ENCODE data around the gene IL12RB1.
A peak's percentile ranks its signal among the peaks of the same experiment; 100 is the strongest.
"Not testable (repeated sequence)": the region's sequence is repeated elsewhere in the genome, so short reads cannot be mapped to it uniquely, and the experiment has no call there.

The IL12RB1 gene

GRCh38 chr19:18110609-18111232, 24.0 kb upstream of the IL12RB1 start:
- DNase-seq = no peak

GRCh38 chr19:18109733-18110608, 23.2 kb upstream of the IL12RB1 start:
- peak; percentile 8 for DNase-seq

DNA sequence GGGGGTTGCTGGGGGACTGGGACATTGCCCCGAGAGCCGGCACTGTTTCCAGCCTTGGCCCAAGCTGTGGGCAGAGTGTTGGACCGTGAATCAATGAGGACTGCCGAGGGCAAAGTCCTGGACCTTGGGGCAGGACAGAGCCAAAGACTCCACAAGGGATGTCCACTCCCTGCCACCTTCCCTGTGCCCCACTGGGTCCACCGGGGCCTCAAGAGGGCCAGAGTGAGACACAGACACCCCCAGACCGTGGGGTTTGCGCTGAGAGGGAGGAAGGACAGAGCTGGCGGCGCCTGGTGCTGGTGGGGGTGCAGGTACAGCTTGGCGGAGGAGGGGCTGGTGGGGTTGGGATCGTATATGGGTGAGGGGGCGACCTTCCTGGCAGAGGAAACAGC, 22.6 kb upstream of the IL12RB1 start:
- DNase-seq = no peak

- DNase-seq = no peak
These were observed 22.2 kb upstream of the IL12RB1 start for GRCh38 chr19:18108897-18109296.

- DNase-seq = no peak
These were observed 20.5 kb upstream of the IL12RB1 start for GRCh38 chr19:18107235-18107634.

DNA sequence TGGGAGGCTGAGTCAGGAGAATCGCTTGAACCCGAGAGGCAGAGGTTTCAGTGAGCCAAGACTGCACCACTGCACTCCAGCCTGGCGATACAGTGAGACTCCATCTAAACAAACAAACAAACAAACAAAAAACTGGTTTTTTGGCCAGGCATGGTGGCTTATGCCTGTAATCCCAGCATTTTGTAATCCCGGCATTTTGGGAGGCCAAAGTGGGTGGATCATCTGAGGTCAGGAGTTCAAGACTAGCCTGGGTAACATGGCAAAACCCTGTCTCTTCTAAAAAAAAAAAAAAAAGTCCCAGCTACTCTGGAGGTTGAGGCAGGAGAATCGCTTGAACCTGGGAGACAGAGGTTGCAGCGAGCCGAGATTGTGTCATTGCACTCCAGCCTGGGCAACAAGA, 18.5 kb upstream of the IL12RB1 start:
- DNase-seq = not testable (repeated sequence)

GRCh38 chr19:18104793-18105131, 18.0 kb upstream of the IL12RB1 start:
- no peak for DNase-seq

DNA sequence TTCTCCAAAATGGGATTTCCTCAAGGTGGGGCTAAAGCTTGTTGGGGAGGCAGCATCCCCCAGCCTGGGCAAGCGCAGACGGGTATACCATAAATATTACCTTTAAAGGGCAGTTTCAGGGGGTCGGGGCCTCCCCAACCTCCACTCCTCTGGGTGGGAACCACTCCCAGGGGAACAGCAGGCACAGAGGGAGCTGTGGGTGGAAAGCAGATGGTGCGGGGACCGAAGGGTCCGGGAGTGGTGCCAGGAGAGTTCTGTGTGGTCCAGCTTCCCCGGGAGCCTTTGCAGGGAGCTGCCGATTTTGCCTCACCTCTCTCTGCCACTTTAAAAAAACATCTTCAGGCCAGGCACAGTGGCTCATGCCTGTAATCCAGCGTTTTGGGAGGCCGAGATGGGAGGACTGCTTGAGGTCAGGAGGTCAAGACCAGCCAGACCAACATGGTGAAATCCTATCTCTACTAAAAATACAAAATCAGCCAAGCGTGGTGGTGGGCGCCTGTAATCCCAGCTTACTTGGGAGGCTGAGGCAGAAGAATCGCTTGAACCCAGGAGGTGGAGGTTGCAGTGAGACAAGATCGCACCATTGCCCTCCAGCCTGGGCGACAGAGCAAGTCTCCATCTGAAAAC, 16.3 kb upstream of the IL12RB1 start:
- no peak for DNase-seq

- DNase-seq = no peak
These were observed 14.5 kb upstream of the IL12RB1 start for GRCh38 chr19:18101268-18101667.

GRCh38 chr19:18100710-18101109, 14.0 kb upstream of the IL12RB1 start:
- no peak for DNase-seq

DNA sequence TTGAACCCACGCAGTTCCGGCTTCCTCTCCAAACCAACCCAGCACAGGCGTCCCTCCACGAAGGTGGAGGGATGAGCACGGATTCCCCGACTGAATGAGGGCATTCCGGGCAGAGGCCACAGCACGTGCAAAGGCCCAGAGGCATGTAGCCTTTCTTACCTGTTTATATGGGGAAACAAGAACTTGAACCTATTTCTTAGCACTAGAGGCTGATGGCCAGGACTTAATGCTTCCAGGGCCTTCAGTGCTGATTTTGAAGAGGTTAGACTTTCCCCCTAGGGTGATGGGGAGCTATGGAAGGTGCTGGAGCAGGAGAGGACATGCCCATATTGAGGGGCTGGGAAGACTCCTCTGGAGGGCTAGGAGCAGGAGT, 12.9 kb upstream of the IL12RB1 start:
- no peak for DNase-seq

DNA sequence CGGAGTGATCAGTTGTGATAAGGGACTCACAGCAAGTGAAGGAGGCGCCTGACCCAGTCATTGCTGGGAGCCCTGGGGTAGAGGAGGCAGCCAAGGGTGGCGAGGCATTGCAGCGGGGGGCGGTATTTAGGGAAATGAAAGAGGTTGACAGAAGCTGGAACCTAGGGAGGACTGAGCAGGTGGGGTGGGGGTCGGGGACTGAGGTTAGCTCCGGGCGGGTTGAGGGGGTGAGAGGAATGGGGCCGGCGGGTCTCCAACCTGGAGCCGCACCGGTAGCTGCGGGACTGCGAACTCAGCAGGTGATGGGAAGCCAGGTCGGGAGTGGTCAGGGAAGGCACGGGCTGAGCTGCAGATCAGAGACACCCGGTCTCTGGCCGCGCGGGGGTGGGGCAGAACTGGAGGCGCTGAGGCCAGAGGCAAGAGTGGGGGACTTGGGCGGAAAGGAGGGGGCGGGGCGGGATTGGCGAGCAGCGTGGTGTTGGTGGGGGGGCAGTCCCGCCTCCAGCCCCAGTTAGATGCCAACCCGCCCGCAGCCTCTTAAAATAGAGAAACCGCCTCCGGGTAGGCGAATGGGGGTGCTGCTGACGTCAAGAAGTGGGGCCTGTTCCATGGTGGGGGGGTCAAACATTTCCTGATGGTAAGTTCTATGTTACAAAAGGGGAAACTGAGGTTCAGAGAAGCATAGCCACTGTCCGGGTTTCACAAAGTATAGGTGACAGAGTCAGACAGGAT, 12.3 kb upstream of the IL12RB1 start:
- no peak for DNase-seq

GRCh38 chr19:18097993-18098890, 11.5 kb upstream of the IL12RB1 start:
- no peak for DNase-seq

- peak; percentile 13 for DNase-seq
These were observed 10.7 kb upstream of the IL12RB1 start, which contains the start of gene MAST3 for GRCh38 chr19:18097217-18097992. Gene MAST3 (plus strand): TSS chr19:18097778. CDS start chr19:18097793, 15 bp downstream.

- DNase-seq = no peak
These were observed 9.5 kb upstream of the IL12RB1 start for GRCh38 chr19:18096258-18096657.

DNA sequence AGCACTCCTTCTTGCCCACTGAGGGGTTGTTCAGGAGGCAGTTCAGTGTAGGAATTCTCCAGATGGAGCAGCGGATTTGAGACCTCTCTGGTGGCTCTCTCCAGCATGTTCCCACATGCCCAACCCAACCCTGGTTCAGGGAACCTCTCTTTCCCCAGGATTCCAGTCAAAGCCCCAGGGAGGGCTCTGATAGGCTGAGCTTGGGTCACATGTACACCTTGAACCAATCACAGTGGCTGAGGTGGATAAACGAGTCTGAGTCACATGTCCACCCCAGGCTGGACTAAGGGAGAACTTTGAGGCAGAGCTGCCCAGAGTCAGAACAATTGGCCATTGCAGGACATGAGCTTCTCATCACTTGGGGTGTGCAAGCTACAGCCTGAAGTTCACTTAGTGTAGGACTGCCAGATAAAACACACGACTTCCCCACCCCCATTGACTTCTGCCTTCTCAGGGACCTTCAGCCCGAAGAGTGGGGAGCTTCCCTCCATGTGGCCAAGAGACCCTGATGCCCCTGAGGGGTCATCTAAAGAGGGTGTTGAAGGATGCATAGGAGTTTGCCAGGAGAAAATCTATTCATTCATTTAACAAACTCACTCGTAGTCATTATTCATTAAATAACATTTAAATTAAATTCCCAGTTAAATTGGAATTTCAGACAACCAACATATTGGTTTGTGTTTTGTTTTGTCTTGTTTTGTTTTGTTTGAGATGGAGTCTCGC, 6.9 kb upstream of the IL12RB1 start:
- DNase-seq = no peak

DNA sequence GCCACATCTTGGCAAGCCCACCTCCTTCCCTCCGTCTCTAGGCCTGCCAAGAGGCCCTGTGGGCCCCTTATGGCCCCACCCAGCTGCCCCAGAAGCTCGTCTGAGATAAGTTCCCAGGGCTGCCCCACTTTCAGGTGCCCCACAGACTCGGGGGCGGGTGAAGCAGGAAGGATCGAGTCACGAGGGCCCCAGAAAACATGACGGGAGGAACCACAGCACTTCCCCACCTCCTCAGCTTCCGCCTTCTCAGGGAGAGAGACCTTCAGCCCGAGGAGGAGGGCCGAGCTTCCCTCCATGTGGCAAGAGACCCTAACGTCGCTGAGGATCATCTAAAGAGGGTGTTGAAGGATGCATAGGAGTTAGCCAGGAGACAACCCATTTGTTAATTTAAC, 4.5 kb upstream of the IL12RB1 start:
- no peak for DNase-seq

DNA sequence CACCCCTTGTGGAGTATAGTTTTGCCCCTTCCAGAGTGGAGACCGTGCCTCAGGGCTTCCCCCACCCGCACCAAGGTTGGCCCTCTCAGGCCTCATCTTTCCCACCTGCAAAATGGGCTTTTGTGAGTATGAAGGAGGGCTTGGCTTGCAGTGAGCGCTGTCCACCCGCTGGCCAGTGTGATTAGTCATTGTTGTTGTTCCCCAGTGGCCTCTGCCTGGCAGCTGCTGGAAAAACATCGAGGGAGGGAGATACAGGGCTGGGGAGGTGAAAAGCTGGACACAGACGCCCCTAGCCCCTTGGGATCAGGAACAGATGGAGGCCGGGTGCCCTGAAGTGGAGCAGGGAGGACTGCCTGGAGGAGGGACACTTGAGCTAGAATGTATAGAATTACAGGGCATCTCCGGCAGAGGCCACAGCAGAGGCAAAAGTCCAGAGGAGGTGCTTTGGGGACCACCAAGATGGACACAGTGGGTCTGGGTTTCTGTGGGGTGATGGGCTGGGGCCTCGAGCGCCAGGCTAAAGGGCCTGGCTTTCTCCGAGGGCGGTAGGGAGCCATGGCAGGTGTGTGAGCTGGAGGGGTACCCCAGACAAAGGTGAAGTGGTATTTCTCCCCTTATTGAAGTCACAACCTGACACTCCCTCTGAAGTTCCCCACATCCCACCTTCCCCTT, 3.9 kb upstream of the IL12RB1 start:
- no peak for DNase-seq

GRCh38 chr19:18089726-18090125, 3.0 kb upstream of the IL12RB1 start:
- DNase-seq = no peak

DNA sequence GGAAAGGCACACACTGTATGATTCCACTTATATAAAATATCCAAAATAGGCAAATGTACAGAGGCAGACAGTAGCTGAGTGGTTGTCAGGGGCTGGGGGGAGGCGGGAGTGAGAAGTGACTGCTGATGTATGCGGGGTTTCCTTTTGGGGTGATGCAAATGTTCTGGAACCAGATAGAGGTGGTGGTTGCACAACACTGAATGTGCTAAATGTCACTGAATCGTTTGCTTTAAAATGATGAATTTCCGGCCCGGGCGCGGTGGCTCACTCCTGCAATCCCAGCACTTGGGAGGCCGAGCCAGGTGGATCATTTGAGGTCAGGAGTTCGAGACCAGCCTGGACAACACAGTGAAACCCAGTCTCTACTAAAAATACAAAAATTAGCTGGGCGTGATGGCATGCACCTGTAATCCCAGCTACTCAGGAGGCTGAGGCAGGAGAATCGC, 2.4 kb upstream of the IL12RB1 start:
- DNase-seq = not testable (repeated sequence)

Measured in NCI-H1105 treated with DMSO at 0.1 percent for 48 hours (cell line).